Endothelial cell of umbilical vein (primary cell): ENCODE data around the gene TDRD3. TPM values are rescaled to one million over a fixed set of nuclear protein-coding genes. Genes with fewer than 3 reads are reported as not detected.
A peak's percentile ranks its signal among the peaks of the same experiment; 100 is the strongest.

Source experiments
- BruUV-seq: library from RNA; stranded (reverse); fragments of 400-500 nt; replicated peaks from 2 replicates; lab custom pipeline; 2021; lab: Mats Ljungman, UMichigan
- CTCF ChIA-PET: fragments of 300-600, 350-600 bp; sonication (Branson Sonifier 250); formaldehyde crosslinking; loops from one replicate; lab custom pipeline; 2021; ENCODE audit warnings: antibody characterized with exemption, inconsistent platforms; lab: Charles Lee
- POLR2A ChIA-PET: fragments of 300-600, 350-600 bp; sonication (Branson Sonifier 250); formaldehyde crosslinking; loops from one replicate; lab custom pipeline; 2021; ENCODE audit warnings: antibody characterized with exemption, inconsistent platforms; lab: Charles Lee
- DNase-seq: peaks from one replicate; pipeline ENCODE4 v3.0.0-alpha.2; 2011; ENCODE audit warnings: low read depth, low spot score
- FAIRE-seq: peaks from 2 replicates; lab custom pipeline; 2011; peaks lifted over from hg19 to GRCh38; lab: Jason Lieb, UNC
- H2AFZ ChIP-seq: 2 replicates; pipeline ENCODE4 v1.6.0; 2012; ENCODE audit warnings: low read depth, low read length, control low read depth, inconsistent platforms
- H3K27ac ChIP-seq: 2 replicates; pipeline ENCODE4 v1.5.1; 2011; ENCODE audit warnings: low read depth, mild to moderate bottlenecking, control low read depth, low read length, moderate library complexity; ENCODE audit not compliant: insufficient read depth
- H3K27me3 ChIP-seq, 2 experiments: 2 replicates each; pipeline versions ENCODE4 v1.6.0 to v1.6.1; 2011; ENCODE audit warnings: low read length in 2 of 2, mixed read lengths in 1 of 2; ENCODE audit not compliant: control insufficient read depth in 2 of 2, insufficient read depth in 2 of 2
- H3K36me3 ChIP-seq, 2 experiments: 2 replicates in 1 of 2; 3 replicates in 1 of 2; pipeline ENCODE4 v1.5.1; 2011; ENCODE audit warnings: low read length in 2 of 2, mild to moderate bottlenecking in 1 of 2, moderate library complexity in 1 of 2; ENCODE audit not compliant: control insufficient read depth in 2 of 2, insufficient read depth in 2 of 2; ENCODE audit errors: extremely low read depth in 1 of 2
- H3K4me1 ChIP-seq: 3 replicates; pipeline ENCODE4 v1.5.1; 2011; ENCODE audit warnings: mild to moderate bottlenecking, low read length; ENCODE audit not compliant: control insufficient read depth, insufficient read depth; ENCODE audit errors: extremely low read depth
- H3K4me2 ChIP-seq: 2 replicates; pipeline ENCODE4 v1.6.1; 2011; ENCODE audit warnings: low read length, control low read depth, mixed read lengths; ENCODE audit not compliant: insufficient read depth
- H3K4me3 ChIP-seq, 3 experiments: fragments of 200-600 bp in 1 of 3; sonication (generic), shearing (Covaris generic) in 1 of 3; replicated peaks in 1 of 3; 2 replicates each; pipeline ENCODE4 v1.5.1; 2011 to 2016; ENCODE audit warnings: control low read depth in 3 of 3, low read length in 3 of 3, mild to moderate bottlenecking in 2 of 3, inconsistent platforms in 1 of 3, low read depth in 1 of 3, moderate library complexity in 1 of 3; ENCODE audit not compliant: insufficient read depth in 1 of 3
- H3K79me2 ChIP-seq: 2 replicates; pipeline ENCODE4 v1.6.0; 2012; ENCODE audit warnings: low read length, inconsistent platforms; ENCODE audit not compliant: control insufficient read depth, insufficient read depth
- H3K9ac ChIP-seq: replicated peaks from 2 replicates; pipeline ENCODE3; 2011; ENCODE audit warnings: low read length, control low read depth; ENCODE audit not compliant: insufficient read depth; ENCODE audit errors: extremely low read depth
- H3K9me1 ChIP-seq: replicated peaks from 3 replicates; pipeline ENCODE4 v1.6.0; 2011; ENCODE audit warnings: mild to moderate bottlenecking, low read length; ENCODE audit not compliant: control insufficient read depth, insufficient read depth; ENCODE audit errors: extremely low read depth
- H3K9me3 ChIP-seq: replicated peaks from 2 replicates; pipeline ENCODE4 v1.5.1; 2012; ENCODE audit warnings: low read length, inconsistent platforms; ENCODE audit not compliant: control insufficient read depth, insufficient read depth
- H4K20me1 ChIP-seq: replicated peaks from 2 replicates; pipeline ENCODE3; 2011; ENCODE audit warnings: mild to moderate bottlenecking, low read length; ENCODE audit not compliant: control insufficient read depth, insufficient read depth; ENCODE audit errors: extremely low read depth
- CTCF ChIP-seq, 2 donors: IDR thresholded peaks; 1 replicate in 1 of 2; 2 replicates in 1 of 2; pipeline ENCODE4 v1.5.1; 2011; ENCODE audit warnings: low read length in 2 of 2, mild to moderate bottlenecking in 2 of 2, moderate library complexity in 2 of 2, control low read depth in 1 of 2, inconsistent platforms in 1 of 2, low read depth in 1 of 2; ENCODE audit not compliant: insufficient read depth in 1 of 2; ENCODE audit errors: extremely low read depth in 1 of 2
- EZH2 ChIP-seq: IDR thresholded peaks from 2 replicates; pipeline ENCODE4 v1.6.1; 2012; ENCODE audit warnings: borderline replicate concordance, low read depth, mild to moderate bottlenecking, moderate library complexity, low read length, inconsistent platforms; ENCODE audit not compliant: severe bottlenecking
- FOS ChIP-seq: IDR thresholded peaks from 2 replicates; pipeline ENCODE4 v1.6.1; 2011; ENCODE audit warnings: mild to moderate bottlenecking, low read length, moderate library complexity, borderline replicate concordance; ENCODE audit not compliant: insufficient read depth
- GATA2 ChIP-seq: IDR thresholded peaks from 2 replicates; pipeline ENCODE4 v1.7.0; 2011; ENCODE audit warnings: low read depth, mild to moderate bottlenecking, moderate library complexity, mixed read lengths, low read length; ENCODE audit not compliant: insufficient read length, insufficient read depth
- JUN ChIP-seq: IDR thresholded peaks from 2 replicates; pipeline ENCODE4 v1.6.1; 2011; ENCODE audit warnings: borderline replicate concordance, low read depth; ENCODE audit not compliant: insufficient read length, insufficient read depth
- MAX ChIP-seq: IDR thresholded peaks from 2 replicates; pipeline ENCODE4 v1.6.1; 2011; ENCODE audit not compliant: insufficient read depth, insufficient read length
- MYC ChIP-seq: IDR thresholded peaks from one replicate; pipeline ENCODE4 v1.6.1; 2011; ENCODE audit warnings: mild to moderate bottlenecking, low read depth, low read length
- POLR2A ChIP-seq: IDR thresholded peaks from 2 replicates; pipeline ENCODE4 v1.6.1; 2012; ENCODE audit warnings: low read depth, mild to moderate bottlenecking, control low read depth, low read length
- POLR2AphosphoS5 ChIP-seq: IDR thresholded peaks from 2 replicates; pipeline ENCODE4 v1.6.1; 2012; ENCODE audit warnings: low read depth, mild to moderate bottlenecking, control low read depth, low read length, moderate library complexity; ENCODE audit not compliant: insufficient read depth
- dilution Hi-C: fragments of 300-500 bp; cut with MboI; formaldehyde crosslinking; loops from one replicate; pipeline ENCODE4 v1.15.0; 2019; ENCODE audit warnings: low sequenced_read_pairs; ENCODE audit not compliant: extremely low pct_ligation_motif_present
- intact Hi-C: fragments of 100-400 bp; cut with micrococcal nuclease; formaldehyde crosslinking; loops from one replicate; pipeline ENCODE4 v1.10.0; 2022
- polyA plus RNA-seq, 4 experiments: library from polyadenylated mRNA; depleted of rRNA in 3 of 4; stranded (reverse) in 3 of 4; unstranded in 1 of 4; fragments of >200 nt; gene quantifications; 2 replicates each; pipeline versions ENCODE4 v1.2.1 to v1.2.3, GENCODE V29; 2011 to 2012; ENCODE audit warnings: missing spikeins in 1 of 4
- total RNA-seq: library from RNA; stranded (reverse); gene quantifications from 2 replicates; pipeline ENCODE4 v1.2.3, GENCODE V29; 2021

TDRD3 gene
- total and polyA plus RNA-seq, 2 donors (not counting 3 experiments of a cell fraction or from before 2014, with no cell fraction given) = 3.0 to 16.3 TPM

GRCh38 chr13:60511637-60512036 is 114.6 kb downstream of the TDRD3 start:
- intact Hi-C loops = loop anchor here (2.0 kb wide), 1 partner anchor 115 kb away; the partner anchor contains the start of gene TDRD3
- POLR2A ChIA-PET = no interaction called here
- CTCF ChIA-PET = no interaction called here
- peak overlapping the region; percentile 11 for H3K4me2 ChIP-seq
- no peaks in the 10 kb centered on the region for H3K79me2 ChIP-seq
- no peaks in the 10 kb centered on the region for H3K36me3 ChIP-seq
- BruUV-seq = no TSS peak
- DNase-seq (no peak), FAIRE-seq (no peak)
- no peak overlapping the region for H3K9ac ChIP-seq
- H3K9me1 ChIP-seq = no peaks in the 10 kb centered on the region
- no peak overlapping the region for H2AFZ ChIP-seq
- peaks cover 18% of the 10 kb centered on the region for H3K4me1 ChIP-seq
- no peaks in the 10 kb centered on the region for H4K20me1 ChIP-seq
- dilution Hi-C loops = no loop called here
- no peaks in the 10 kb centered on the region for H3K9me3 ChIP-seq
- H3K27ac ChIP-seq = no peak overlapping the region
- no peak for TF ChIP-seq POLR2A
- H3K27me3 ChIP-seq = no peaks in the 10 kb centered on the region
- no peak overlapping the region for H3K4me3 ChIP-seq

GRCh38 chr13:60514891-60515290 is 117.9 kb downstream of the TDRD3 start:
- no peaks in the 10 kb centered on the region for H3K9me1 ChIP-seq
- H3K27me3 ChIP-seq = no peaks in the 10 kb centered on the region
- no TSS peak for BruUV-seq
- intact Hi-C loops (no loop called here), dilution Hi-C loops (no loop called here)
- no peak overlapping the region for H3K4me2 ChIP-seq
- H3K36me3 ChIP-seq = no peaks in the 10 kb centered on the region
- DNase-seq = no peak
- no peaks in the 10 kb centered on the region for H3K79me2 ChIP-seq
- no peak overlapping the region for H3K4me3 ChIP-seq
- no peaks in the 10 kb centered on the region for H3K9me3 ChIP-seq
- TF ChIP-seq MAX (no peak), POLR2A (no peak), CTCF (IDR thresholded peaks at IDR 0.05; ENCODE audit: extremely low read depth in 1 of 2, insufficient read depth in 1 of 2, low read depth in 1 of 2, low read length in 2 of 2) (no peak), FOS (no peak), MYC (no peak), GATA2 (no peak), EZH2 (no peak), JUN (no peak), POLR2AphosphoS5 (no peak)
- H3K9ac ChIP-seq = no peak overlapping the region
- no peak overlapping the region for H2AFZ ChIP-seq
- ChIA-PET POLR2A (interaction anchor here (0.5 kb wide), 1 partner anchor 118 kb away, joined by 3 read pairs; the partner anchor contains the start of gene TDRD3), CTCF (interaction anchor here (0.7 to 1.0 kb wide), 2 partner anchors 14 to 34 kb away, joined by 3 read pairs; no protein-coding TSS in a partner anchor)
- H4K20me1 ChIP-seq = no peaks in the 10 kb centered on the region
- H3K4me1 ChIP-seq = peaks cover 10% of the 10 kb centered on the region
- H3K27ac ChIP-seq = no peak overlapping the region
- no peak for FAIRE-seq
